Neural cell (in vitro differentiated cells): ENCODE measurements around the gene BCL2. TPM values are rescaled to one million over a fixed set of nuclear protein-coding genes. Genes with fewer than 3 reads are reported as not detected.

ENCODE experiments used
- H2AFZ ChIP-seq: fragments of 200-600, 300-800 bp; sonication (generic), shearing (Covaris generic); 2 replicates; pipeline ENCODE4 v1.6.0; 2014; ENCODE audit warnings: low read depth, mild to moderate bottlenecking, antibody characterized with exemption, low read length, moderate library complexity
- H3F3A ChIP-seq: fragments of 200-600 bp; shearing (Covaris generic); 2 replicates; pipeline ENCODE4 v1.6.1; 2016; ENCODE audit warnings: mild to moderate bottlenecking, moderate library complexity, mixed read lengths, antibody characterized with exemption, low read length; ENCODE audit not compliant: insufficient read depth, poor library complexity, severe bottlenecking
- H3K27ac ChIP-seq: fragments of 200-600, 300-800 bp; sonication (generic), shearing (Covaris generic); 2 replicates; pipeline ENCODE4 v1.5.1; 2014; ENCODE audit warnings: mild to moderate bottlenecking, low read length, moderate library complexity
- H3K27me3 ChIP-seq: fragments of 300-800, 200-600 bp; sonication (generic), shearing (Covaris generic); 2 replicates; pipeline ENCODE4 v1.6.0; 2014; ENCODE audit warnings: mild to moderate bottlenecking, low read depth, low read length, moderate library complexity; ENCODE audit not compliant: insufficient read depth
- H3K36me3 ChIP-seq: fragments of 300-800, 200-600 bp; sonication (generic), shearing (Covaris generic); 2 replicates; pipeline ENCODE4 v1.5.1; 2014; ENCODE audit warnings: mild to moderate bottlenecking, antibody characterized with exemption, low read length, moderate library complexity; ENCODE audit not compliant: insufficient read depth
- H3K4me2 ChIP-seq: fragments of 300-800, 200-600 bp; sonication (generic), shearing (Covaris generic); 2 replicates; pipeline ENCODE4 v1.6.0; 2014; ENCODE audit warnings: mild to moderate bottlenecking, low read length
- H3K4me3 ChIP-seq: fragments of 300-800, 200-600 bp; sonication (generic), shearing (Covaris generic); 2 replicates; pipeline ENCODE4 v1.5.1; 2014; ENCODE audit warnings: mild to moderate bottlenecking, low read length, moderate library complexity
- H3K79me2 ChIP-seq: fragments of 200-600 bp; shearing (Covaris generic); replicated peaks from 2 replicates; pipeline ENCODE4 v1.6.0; 2014; ENCODE audit warnings: mild to moderate bottlenecking, low read length, moderate library complexity; ENCODE audit not compliant: insufficient read depth
- H3K9ac ChIP-seq: fragments of 300-800, 200-600 bp; sonication (generic), shearing (Covaris generic); 2 replicates; pipeline ENCODE4 v1.6.1; 2016; ENCODE audit warnings: mild to moderate bottlenecking, low read length, mixed read lengths
- H3K9me2 ChIP-seq: fragments of 200-600 bp; shearing (Covaris generic); 2 replicates; pipeline ENCODE4 v1.6.1; 2016; ENCODE audit warnings: mild to moderate bottlenecking, low read length, mixed read lengths; ENCODE audit not compliant: insufficient read depth
- H3K9me3 ChIP-seq: fragments of 200-600, 300-800 bp; sonication (generic), shearing (Covaris generic); 2 replicates; pipeline ENCODE4 v1.6.1; 2016; ENCODE audit warnings: mild to moderate bottlenecking, mixed run types, low read length, moderate library complexity, mixed read lengths
- H4K20me1 ChIP-seq: fragments of 200-600 bp; shearing (Covaris generic); 2 replicates; pipeline ENCODE4 v1.6.1; 2016; ENCODE audit warnings: mild to moderate bottlenecking, mixed run types; ENCODE audit not compliant: insufficient read depth
- EP300 ChIP-seq: fragments of 450-650 bp; conservative IDR thresholded peaks from 2 replicates; pipeline ENCODE4 v1.6.1; 2014; ENCODE audit warnings: antibody characterized with exemption, mild to moderate bottlenecking, moderate library complexity; ENCODE audit not compliant: poor library complexity, severe bottlenecking
- EZH2 ChIP-seq: fragments of 200-600, 300-800 bp; shearing (Covaris generic), sonication (generic); IDR thresholded peaks from 2 replicates; pipeline ENCODE4 v1.6.1; 2014; ENCODE audit warnings: antibody characterized with exemption, low read length, borderline replicate concordance, mild to moderate bottlenecking; ENCODE audit not compliant: insufficient read depth, poor library complexity, severe bottlenecking
- MXI1 ChIP-seq: fragments of 450-650 bp; conservative IDR thresholded peaks from 2 replicates; pipeline ENCODE4 v1.6.1; 2014; ENCODE audit warnings: antibody characterized with exemption, mild to moderate bottlenecking; ENCODE audit not compliant: poor library complexity, severe bottlenecking
- POLR2AphosphoS5 ChIP-seq: IDR thresholded peaks from 2 replicates; pipeline ENCODE4 v1.6.1; 2012
- RAD21 ChIP-seq: fragments of 450-650 bp; conservative IDR thresholded peaks from 2 replicates; pipeline ENCODE4 v1.6.1; 2014; ENCODE audit warnings: antibody characterized with exemption, mild to moderate bottlenecking, moderate library complexity
- SMC3 ChIP-seq: fragments of 450-650 bp; conservative IDR thresholded peaks from 2 replicates; pipeline ENCODE4 v1.6.1; 2014; ENCODE audit warnings: antibody characterized with exemption, mild to moderate bottlenecking, moderate library complexity; ENCODE audit not compliant: poor library complexity
- TAF1 ChIP-seq: IDR thresholded peaks from 2 replicates; pipeline ENCODE4 v1.6.1; 2012; ENCODE audit warnings: low read depth
- polyA plus RNA-seq: library from polyadenylated mRNA; depleted of rRNA; stranded (reverse); fragments of >200 nt; gene quantifications from 2 replicates; pipeline ENCODE4 v1.2.3, GENCODE V29; 2014
- TF ChIP-seq, protein P1 (sequence below): fragments of 450-650 bp; IDR thresholded peaks from 2 replicates; pipeline ENCODE4 v1.5.1; 2014; ENCODE audit warnings: antibody characterized with exemption, mild to moderate bottlenecking, moderate library complexity; ENCODE audit not compliant: poor library complexity, severe bottlenecking
- TF ChIP-seq, protein P2 (sequence below): IDR thresholded peaks from 2 replicates; pipeline ENCODE4 v1.6.1; 2012; ENCODE audit warnings: borderline replicate concordance

BCL2 gene
- polyA plus RNA-seq, 1 donor from 2014 or later: 3.4 TPM

DNA sequence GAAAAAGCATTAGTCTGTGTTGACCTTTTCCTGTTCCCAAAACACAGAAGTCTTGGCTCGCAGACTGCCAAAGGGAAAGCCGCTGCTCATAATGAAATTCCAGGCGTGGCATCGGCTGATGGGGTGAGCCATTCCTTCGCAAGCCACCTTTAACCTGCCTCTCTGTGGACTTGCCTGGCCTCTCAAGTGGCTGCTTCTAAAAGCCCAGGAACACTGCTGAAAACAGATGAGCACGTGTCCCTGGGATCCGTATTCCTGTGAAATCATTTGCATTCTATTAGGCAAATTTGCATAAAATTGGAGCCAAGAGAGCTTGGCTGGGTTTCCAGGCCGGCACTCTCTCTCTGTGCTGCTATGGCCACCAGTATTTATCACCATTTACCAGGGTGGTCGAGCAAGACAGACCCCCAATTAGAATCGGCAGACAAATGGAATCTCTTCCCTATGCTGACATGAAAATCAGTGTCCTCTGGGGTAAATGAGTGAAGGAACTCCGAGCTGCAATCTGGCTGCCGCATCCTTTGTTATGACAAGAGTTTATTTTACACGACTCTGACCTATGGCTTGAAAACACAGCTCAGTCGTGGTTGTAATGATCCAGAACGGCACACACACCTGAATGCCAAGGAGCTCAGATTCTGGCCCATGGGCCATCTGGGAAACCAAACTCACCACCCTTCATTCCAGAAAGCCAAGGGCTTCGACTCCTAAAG, 21.7 kb downstream of the BCL2 start:
- H3K79me2 ChIP-seq: no peaks in the 10 kb centered on the region
- no peaks in the 10 kb centered on the region for H3K36me3 ChIP-seq
- H3K9ac ChIP-seq: no peak overlapping the region
- no peaks in the 10 kb centered on the region for H3K27me3 ChIP-seq
- H3K9me3 ChIP-seq: no peaks in the 10 kb centered on the region
- H3F3A ChIP-seq: no peaks in the 10 kb centered on the region
- H3K4me2 ChIP-seq: no peak overlapping the region
- H3K4me3 ChIP-seq: peak overlapping the region; percentile 36
- TF ChIP-seq SMC3 (no peak), MXI1 (no peak), RAD21 (no peak), EP300 (no peak), POLR2AphosphoS5 (no peak), EZH2 (no peak), TAF1 (no peak)
- TF ChIP-seq, protein P1, sequence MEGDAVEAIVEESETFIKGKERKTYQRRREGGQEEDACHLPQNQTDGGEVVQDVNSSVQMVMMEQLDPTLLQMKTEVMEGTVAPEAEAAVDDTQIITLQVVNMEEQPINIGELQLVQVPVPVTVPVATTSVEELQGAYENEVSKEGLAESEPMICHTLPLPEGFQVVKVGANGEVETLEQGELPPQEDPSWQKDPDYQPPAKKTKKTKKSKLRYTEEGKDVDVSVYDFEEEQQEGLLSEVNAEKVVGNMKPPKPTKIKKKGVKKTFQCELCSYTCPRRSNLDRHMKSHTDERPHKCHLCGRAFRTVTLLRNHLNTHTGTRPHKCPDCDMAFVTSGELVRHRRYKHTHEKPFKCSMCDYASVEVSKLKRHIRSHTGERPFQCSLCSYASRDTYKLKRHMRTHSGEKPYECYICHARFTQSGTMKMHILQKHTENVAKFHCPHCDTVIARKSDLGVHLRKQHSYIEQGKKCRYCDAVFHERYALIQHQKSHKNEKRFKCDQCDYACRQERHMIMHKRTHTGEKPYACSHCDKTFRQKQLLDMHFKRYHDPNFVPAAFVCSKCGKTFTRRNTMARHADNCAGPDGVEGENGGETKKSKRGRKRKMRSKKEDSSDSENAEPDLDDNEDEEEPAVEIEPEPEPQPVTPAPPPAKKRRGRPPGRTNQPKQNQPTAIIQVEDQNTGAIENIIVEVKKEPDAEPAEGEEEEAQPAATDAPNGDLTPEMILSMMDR: no peak
- TF ChIP-seq, protein P2, sequence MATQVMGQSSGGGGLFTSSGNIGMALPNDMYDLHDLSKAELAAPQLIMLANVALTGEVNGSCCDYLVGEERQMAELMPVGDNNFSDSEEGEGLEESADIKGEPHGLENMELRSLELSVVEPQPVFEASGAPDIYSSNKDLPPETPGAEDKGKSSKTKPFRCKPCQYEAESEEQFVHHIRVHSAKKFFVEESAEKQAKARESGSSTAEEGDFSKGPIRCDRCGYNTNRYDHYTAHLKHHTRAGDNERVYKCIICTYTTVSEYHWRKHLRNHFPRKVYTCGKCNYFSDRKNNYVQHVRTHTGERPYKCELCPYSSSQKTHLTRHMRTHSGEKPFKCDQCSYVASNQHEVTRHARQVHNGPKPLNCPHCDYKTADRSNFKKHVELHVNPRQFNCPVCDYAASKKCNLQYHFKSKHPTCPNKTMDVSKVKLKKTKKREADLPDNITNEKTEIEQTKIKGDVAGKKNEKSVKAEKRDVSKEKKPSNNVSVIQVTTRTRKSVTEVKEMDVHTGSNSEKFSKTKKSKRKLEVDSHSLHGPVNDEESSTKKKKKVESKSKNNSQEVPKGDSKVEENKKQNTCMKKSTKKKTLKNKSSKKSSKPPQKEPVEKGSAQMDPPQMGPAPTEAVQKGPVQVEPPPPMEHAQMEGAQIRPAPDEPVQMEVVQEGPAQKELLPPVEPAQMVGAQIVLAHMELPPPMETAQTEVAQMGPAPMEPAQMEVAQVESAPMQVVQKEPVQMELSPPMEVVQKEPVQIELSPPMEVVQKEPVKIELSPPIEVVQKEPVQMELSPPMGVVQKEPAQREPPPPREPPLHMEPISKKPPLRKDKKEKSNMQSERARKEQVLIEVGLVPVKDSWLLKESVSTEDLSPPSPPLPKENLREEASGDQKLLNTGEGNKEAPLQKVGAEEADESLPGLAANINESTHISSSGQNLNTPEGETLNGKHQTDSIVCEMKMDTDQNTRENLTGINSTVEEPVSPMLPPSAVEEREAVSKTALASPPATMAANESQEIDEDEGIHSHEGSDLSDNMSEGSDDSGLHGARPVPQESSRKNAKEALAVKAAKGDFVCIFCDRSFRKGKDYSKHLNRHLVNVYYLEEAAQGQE: no peak
- peak overlapping the region; percentile 22 for H3K27ac ChIP-seq
- H2AFZ ChIP-seq: no peak overlapping the region
- H3K9me2 ChIP-seq: no peaks in the 10 kb centered on the region
- H4K20me1 ChIP-seq: no peaks in the 10 kb centered on the region

DNA sequence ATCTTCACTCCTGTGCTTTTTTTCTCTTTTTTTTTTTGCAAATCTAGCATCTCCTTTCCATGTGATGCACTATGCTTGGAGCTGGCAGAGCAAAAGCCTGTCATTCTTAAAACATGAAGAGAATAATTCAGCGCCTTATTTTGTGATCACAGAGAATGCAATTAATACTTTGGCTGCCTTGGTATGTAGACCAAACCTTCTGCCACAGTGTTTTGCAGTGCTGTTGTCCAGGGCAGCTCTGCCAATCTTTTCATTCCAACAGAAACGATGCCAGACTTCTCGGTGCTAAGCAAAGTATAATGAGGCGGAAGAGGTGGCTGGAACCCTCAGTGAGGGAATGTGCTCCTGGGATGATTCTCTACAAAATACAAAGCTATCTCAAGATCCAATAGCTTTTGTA, 25.6 kb downstream of the BCL2 start:
- Histone ChIP-seq H3K36me3 (no peaks in the 10 kb centered on the region), H3K4me2 (no peak overlapping the region), H3K27me3 (no peaks in the 10 kb centered on the region), H4K20me1 (no peaks in the 10 kb centered on the region), H3K27ac (no peak overlapping the region), H2AFZ (no peak overlapping the region), H3F3A (no peaks in the 10 kb centered on the region), H3K4me3 (no peak overlapping the region), H3K9me2 (no peaks in the 10 kb centered on the region), H3K9me3 (no peaks in the 10 kb centered on the region), H3K9ac (no peak overlapping the region), H3K79me2 (no peaks in the 10 kb centered on the region)
- TF ChIP-seq RAD21 (no peak), EP300 (no peak), SMC3 (no peak), MXI1 (no peak)
- TF ChIP-seq, protein P1: no peak
